GM19452 (cell line): Measurements from ENCODE around the gene CNTFR.

Experiments
- ATAC-seq: cut with Tn5 transposase; IDR thresholded peaks from one replicate; pipeline ENCODE4 v1.9.1; 2021; ENCODE audit not compliant: unreplicated experiment

The CNTFR gene

GRCh38 chr9:34620061-34620994 is 30.8 kb upstream of the CNTFR start, which contains the start of gene DCTN3:
DCTN3 (minus strand) TSS chr9:34620495; CDS start chr9:34620464, 31 bp downstream.
- peak; percentile 97 for ATAC-seq

DNA sequence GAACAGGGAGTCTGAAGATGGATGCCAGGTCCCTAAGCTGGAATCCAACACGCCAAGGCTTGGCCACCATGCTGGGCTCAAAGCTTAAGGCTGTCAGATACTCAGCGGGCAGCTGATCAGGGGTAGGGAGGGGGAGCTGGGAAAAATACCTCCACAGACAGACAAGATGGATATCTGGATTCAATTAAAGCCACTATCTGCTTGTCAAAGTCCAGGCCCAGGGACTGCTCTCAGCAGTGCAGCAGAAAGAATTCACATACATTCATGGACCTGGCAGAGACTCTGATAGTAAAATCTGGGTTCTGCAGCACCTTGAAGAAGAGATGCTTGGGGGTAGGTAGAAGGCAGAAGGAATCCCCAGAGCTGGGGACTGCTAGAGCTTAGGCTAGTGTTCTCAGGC is 25.6 kb upstream of the CNTFR start:
- ATAC-seq: no peak

- ATAC-seq: no peak
Observed at GRCh38 chr9:34612788-34613390, 23.4 kb upstream of the CNTFR start.

GRCh38 chr9:34611811-34612787 is 22.6 kb upstream of the CNTFR start, which contains the start of gene RPP25L:
RPP25L (minus strand) TSS chr9:34612097; CDS start chr9:34611296, 801 bp downstream.
- ATAC-seq: peak; percentile 84

- no peak for ATAC-seq
Observed at GRCh38 chr9:34611251-34611810, 21.8 kb upstream of the CNTFR start.

- ATAC-seq: no peak
Observed at GRCh38 chr9:34610434-34611206, 21.1 kb upstream of the CNTFR start.

- no peak for ATAC-seq
Observed at GRCh38 chr9:34607331-34607730, 17.8 kb upstream of the CNTFR start.

- no peak for ATAC-seq
Observed at GRCh38 chr9:34606905-34607304, 17.4 kb upstream of the CNTFR start.

GRCh38 chr9:34606190-34606589 is 16.7 kb upstream of the CNTFR start:
- no peak for ATAC-seq

- ATAC-seq: peak; percentile 56
Observed at GRCh38 chr9:34603610-34604231, 14.2 kb upstream of the CNTFR start.

DNA sequence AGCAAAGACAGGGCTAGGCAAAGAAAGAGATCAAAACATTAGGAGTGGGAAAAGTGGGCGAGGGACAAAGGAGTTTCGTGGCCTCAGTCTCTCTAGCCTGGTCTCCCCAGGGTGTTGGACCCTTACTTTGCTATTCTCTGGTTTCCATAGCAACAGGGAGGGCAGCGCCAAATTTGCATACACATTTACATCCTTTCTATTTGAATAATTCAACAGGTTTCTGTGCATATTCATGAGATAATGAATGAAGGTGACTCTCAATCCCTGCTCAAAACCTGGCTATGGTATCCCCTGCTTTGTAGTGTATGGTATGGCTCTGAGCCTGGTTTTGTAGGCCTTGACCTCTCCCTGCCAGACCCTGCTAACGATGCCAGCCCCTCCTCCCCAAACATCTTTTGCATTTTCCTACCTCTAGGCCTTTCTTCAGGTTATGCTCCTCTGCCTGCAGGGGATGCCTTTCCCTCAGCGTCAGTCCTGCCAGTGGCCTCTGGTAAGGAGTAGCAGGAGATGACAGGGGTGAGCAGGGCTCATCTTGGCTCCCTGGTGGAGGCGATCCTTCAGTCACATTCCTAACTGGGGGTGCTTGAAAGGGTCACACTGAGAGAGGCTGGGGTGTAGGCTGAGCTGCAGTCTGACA is 12.5 kb upstream of the CNTFR start:
- ATAC-seq: no peak

DNA sequence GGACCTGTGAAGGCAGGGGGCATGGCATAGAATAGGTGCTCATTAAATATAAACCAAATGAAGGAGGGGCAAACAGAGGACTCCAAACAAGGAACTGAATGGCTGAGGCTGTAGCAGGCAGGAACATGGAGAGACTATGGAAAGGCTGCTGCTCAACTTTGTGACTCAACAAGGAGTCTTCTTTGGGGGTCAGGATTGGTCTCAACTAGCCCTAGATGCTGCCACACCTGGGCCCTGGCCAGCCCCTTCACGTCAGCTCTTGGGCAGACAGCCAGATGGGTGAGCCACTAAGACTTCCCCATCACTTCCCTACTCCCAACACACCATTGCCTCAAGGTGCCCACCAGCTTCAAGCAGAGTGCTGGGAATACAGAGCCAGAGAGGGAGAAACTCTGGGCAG is 11.4 kb upstream of the CNTFR start:
- ATAC-seq: no peak

DNA sequence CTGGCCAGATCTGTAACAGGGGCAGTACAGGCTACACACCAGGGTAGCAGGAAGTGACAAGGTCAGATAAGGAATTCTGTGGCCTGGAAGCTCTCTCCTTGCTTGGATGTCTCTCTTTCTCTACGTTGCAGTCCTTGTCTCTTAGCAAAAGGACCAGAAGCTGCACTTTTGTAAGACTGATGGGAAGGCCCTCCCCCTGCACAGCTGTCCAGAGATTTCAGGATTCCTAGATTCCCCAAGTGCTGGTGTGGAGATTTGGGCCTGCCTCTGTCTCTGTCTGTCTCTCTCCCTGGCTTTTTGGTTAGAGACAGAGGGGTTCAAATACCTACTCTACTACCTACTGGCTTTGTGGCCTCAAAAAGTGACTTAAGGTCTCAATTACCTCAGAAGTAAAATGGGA is 10.0 kb upstream of the CNTFR start:
- ATAC-seq: no peak

- no peak for ATAC-seq
Observed at GRCh38 chr9:34594177-34594576, 4.7 kb upstream of the CNTFR start.

GRCh38 chr9:34592895-34593601 is 3.5 kb upstream of the CNTFR start:
- ATAC-seq: no peak

GRCh38 chr9:34591917-34592866 is 2.7 kb upstream of the CNTFR start:
- ATAC-seq: no peak

GRCh38 chr9:34591248-34591916 is 1.9 kb upstream of the CNTFR start:
- no peak for ATAC-seq
